HG03432 (cell line): Measurements from ENCODE around the gene SMARCD3.

Experiments
- ATAC-seq: cut with Tn5 transposase; IDR thresholded peaks from one replicate; pipeline ENCODE4 v1.9.1; 2021; ENCODE audit warnings: mild to moderate bottlenecking, moderate library complexity; ENCODE audit not compliant: unreplicated experiment

Gene SMARCD3

DNA sequence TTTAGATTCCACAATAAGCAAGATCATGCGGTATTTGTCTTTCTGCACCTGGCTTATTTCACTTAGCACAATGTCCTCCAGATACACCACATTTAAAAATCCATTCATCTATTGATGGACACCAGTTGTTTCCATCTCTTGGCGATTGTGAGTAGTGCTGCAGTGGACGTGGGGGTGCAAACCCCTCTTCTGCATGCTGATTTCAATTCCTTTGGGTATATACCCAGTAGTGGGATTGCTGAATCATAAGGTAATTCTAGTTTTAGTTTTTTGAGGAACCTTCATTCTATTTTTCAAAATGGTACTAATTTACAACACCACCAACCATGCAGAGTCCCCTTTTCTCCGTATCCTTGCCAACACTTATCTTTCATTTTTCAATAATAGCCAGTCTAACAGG is 59.5 kb downstream of the SMARCD3 start:
- ATAC-seq, result no peak
